ENCODE results near the gene ERP27. TPM values are rescaled to one million over a fixed set of nuclear protein-coding genes. Genes with fewer than 3 reads are reported as not detected.

Gene ERP27
- total and polyA plus RNA-seq, 2 of the 8 experiments (the other 6 are each of a cell fraction or from before 2014, with no cell fraction given), result not detected

DNA sequence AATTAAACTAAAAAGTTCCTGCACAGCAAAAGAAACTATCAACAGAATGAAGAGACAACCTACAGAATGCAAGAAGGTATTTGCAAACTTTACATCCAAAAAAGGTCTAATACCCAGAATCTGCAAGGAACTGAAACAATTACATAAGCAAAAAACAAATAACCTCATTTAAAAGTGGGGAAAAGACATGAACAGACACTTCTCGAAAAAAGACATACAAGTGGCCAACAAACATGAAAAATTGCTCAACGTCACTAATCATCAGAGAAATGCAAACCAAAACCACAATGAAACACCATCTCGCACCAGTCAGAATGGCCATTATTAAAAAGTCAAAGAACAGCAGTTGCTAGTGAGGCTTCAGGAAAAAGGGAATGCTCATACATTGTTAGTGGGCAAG lies 49.7 kb upstream of the ERP27 start:
- Histone ChIP-seq H3K4ac (replicated peaks; ENCODE audit: insufficient read length, low read depth, low read length) (no peak overlapping the region), H3K18ac (ENCODE audit: extremely low read depth, low read length) (no peak overlapping the region), H2BK5ac (ENCODE audit: low read depth, low read length) (no peak overlapping the region), H3K27me3 (replicated peaks in 1 of 4; ENCODE audit: control insufficient read depth in 3 of 4, extremely low read depth in 1 of 4, insufficient read depth in 3 of 4, low read length in 3 of 4) (no peaks in the 10 kb centered on the region), H3K79me2 (ENCODE audit: control insufficient read depth in 1 of 2, insufficient read depth in 2 of 2, low read length in 2 of 2) (no peaks in the 10 kb centered on the region), H3K36me3 (ENCODE audit: control insufficient read depth in 2 of 4, insufficient read depth in 4 of 4, low read length in 3 of 4) (no peaks in the 10 kb centered on the region), H2AFZ (ENCODE audit: low read length) (no peak overlapping the region), H2BK12ac (ENCODE audit: low read depth, low read length) (no peak overlapping the region), H4K5ac (ENCODE audit: insufficient read length, low read depth, low read length) (no peak overlapping the region), H3K4me3 (ENCODE audit: extremely low read depth in 1 of 4, insufficient read depth in 2 of 4, low read depth in 3 of 4, low read length in 4 of 4) (no peak overlapping the region), H3K4me2 (ENCODE audit: insufficient read depth in 1 of 2, low read depth in 2 of 2, low read length in 2 of 2) (no peak overlapping the region), H2AK5ac (ENCODE audit: low read depth, low read length) (no peak overlapping the region), H2BK15ac (ENCODE audit: low read length) (no peak overlapping the region), H3K56ac (replicated peaks; ENCODE audit: insufficient read length, low read depth, low read length) (no peak overlapping the region), H3K14ac (ENCODE audit: insufficient read length) (no peak overlapping the region), H3K4me1 (replicated peaks in 1 of 4; ENCODE audit: control insufficient read depth in 3 of 4, insufficient read depth in 4 of 4, low read length in 3 of 4) (no peaks in the 10 kb centered on the region), H3K27ac (ENCODE audit: low read depth, low read length) (no peak overlapping the region), H2BK120ac (replicated peaks; ENCODE audit: low read depth, low read length) (no peak overlapping the region), H4K8ac (ENCODE audit: extremely low read depth, insufficient read depth, low read length) (no peak overlapping the region), H2BK20ac (ENCODE audit: low read length) (no peak overlapping the region), H3K23me2 (ENCODE audit: low read depth, low read length) (no peaks in the 10 kb centered on the region), H4K20me1 (replicated peaks in 1 of 2; ENCODE audit: control insufficient read depth in 1 of 2, insufficient read depth in 2 of 2, low read length in 2 of 2) (no peaks in the 10 kb centered on the region), H4K91ac (replicated peaks; ENCODE audit: insufficient read length, low read length) (no peak overlapping the region), H3K9ac (replicated peaks in 1 of 4; ENCODE audit: extremely low read depth in 1 of 4, low read depth in 3 of 4, low read length in 3 of 4) (no peak overlapping the region), H3K23ac (ENCODE audit: insufficient read length) (no peak overlapping the region), H3K79me1 (ENCODE audit: low read depth, low read length) (no peaks in the 10 kb centered on the region), H3K9me3 (ENCODE audit: insufficient read depth in 2 of 2, low read depth in 1 of 2, low read length in 1 of 2) (no peaks in the 10 kb centered on the region)
- 89% methylated on average over 3 of the region's 3 CpGs; no CpG with 5 or more reads in 1 of the 2 experiments for WGBS, 2 experiments (ENCODE audit: extremely low coverage in 1 of 2, insufficient coverage in 1 of 2, insufficient read length in 1 of 2, insufficient replicate concordance in 2 of 2, low coverage in 1 of 2, low lambda C conversion rate in 2 of 2, missing lambda C conversion rate in 1 of 2)
- ChIA-PET CTCF (ENCODE audit: partially characterized antibody) (interaction anchor here (1.5 to 12.5 kb wide), 2 partner anchors 142 to 177 kb away, joined by 4 to 116 read pairs; partner anchors contain the start of gene ART4), POLR2A (ENCODE audit: partially characterized antibody) (no interaction called here)
- DNase-seq (ENCODE audit: low read depth in 1 of 2, low spot score in 2 of 2) (no peak), FAIRE-seq (no peak)
- TF ChIP-seq CEBPB (IDR thresholded peaks at IDR 0.05; ENCODE audit: low read depth, low read length) (no peak), ZNF274 (IDR thresholded peaks at IDR 0.05; ENCODE audit: borderline replicate concordance, extremely low read depth, low read length) (no peak), KDM5A (IDR thresholded peaks at IDR 0.05; ENCODE audit: low read length) (no peak), RNF2 (IDR thresholded peaks at IDR 0.05; ENCODE audit: borderline replicate concordance, low read depth, low read length, missing control alignments, poor library complexity, severe bottlenecking) (no peak), BCL11A (IDR thresholded peaks at IDR 0.05; ENCODE audit: low read depth in 2 of 2, low read length in 2 of 2) (no peak), SRF (IDR thresholded peaks at IDR 0.05; ENCODE audit: low read depth, low read length) (no peak), POLR2AphosphoS5 (IDR thresholded peaks at IDR 0.05; ENCODE audit: low read depth, low read length) (no peak), RXRA (IDR thresholded peaks at IDR 0.05; ENCODE audit: insufficient read depth, low read depth, low read length) (no peak), RBBP5 (IDR thresholded peaks at IDR 0.05; ENCODE audit: borderline replicate concordance, low read depth, low read length) (no peak), CHD1 (IDR thresholded peaks at IDR 0.05; ENCODE audit: low read depth, low read length) (no peak), TAF7 (optimal IDR thresholded peaks at IDR 0.05; ENCODE audit: borderline replicate concordance, low read depth, low read length) (no peak)

Measured in H1 (cell line).